ENCODE results near the gene CWC25. TPM values are rescaled to one million over a fixed set of nuclear protein-coding genes. Genes with fewer than 3 reads are reported as not detected.

CWC25 gene
- total and polyA plus RNA-seq, 2 of the 13 experiments (the other 11 are each of a cell fraction or from before 2014, with no cell fraction given): 15.6 to 22.7 TPM

GRCh38 chr17:38798614-38799500 is 26.3 kb downstream of the CWC25 start (continued):
- TF ChIP-seq HNF1B (CRISPR knock-in tag; IDR thresholded peaks at IDR 0.05): 0 out of 2 replicates have a peak, but pooled peaks have one; percentile 61
- TF ChIP-seq NCOA1 (CRISPR knock-in tag; IDR thresholded peaks at IDR 0.05): peak; percentile 70
- TF ChIP-seq AKAP8 (CRISPR knock-in tag; IDR thresholded peaks at IDR 0.05): peak; percentile 95
- 0 out of 2 replicates have a peak, but pooled peaks have one; percentile 13 for TF ChIP-seq IKZF5 (CRISPR knock-in tag; IDR thresholded peaks at IDR 0.05)
- TF ChIP-seq POLR2AphosphoS5 (IDR thresholded peaks at IDR 0.05; ENCODE audit: low read depth, low read length): no peak
- TF ChIP-seq, protein P1, sequence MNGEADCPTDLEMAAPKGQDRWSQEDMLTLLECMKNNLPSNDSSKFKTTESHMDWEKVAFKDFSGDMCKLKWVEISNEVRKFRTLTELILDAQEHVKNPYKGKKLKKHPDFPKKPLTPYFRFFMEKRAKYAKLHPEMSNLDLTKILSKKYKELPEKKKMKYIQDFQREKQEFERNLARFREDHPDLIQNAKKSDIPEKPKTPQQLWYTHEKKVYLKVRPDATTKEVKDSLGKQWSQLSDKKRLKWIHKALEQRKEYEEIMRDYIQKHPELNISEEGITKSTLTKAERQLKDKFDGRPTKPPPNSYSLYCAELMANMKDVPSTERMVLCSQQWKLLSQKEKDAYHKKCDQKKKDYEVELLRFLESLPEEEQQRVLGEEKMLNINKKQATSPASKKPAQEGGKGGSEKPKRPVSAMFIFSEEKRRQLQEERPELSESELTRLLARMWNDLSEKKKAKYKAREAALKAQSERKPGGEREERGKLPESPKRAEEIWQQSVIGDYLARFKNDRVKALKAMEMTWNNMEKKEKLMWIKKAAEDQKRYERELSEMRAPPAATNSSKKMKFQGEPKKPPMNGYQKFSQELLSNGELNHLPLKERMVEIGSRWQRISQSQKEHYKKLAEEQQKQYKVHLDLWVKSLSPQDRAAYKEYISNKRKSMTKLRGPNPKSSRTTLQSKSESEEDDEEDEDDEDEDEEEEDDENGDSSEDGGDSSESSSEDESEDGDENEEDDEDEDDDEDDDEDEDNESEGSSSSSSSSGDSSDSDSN (CRISPR knock-in tag; IDR thresholded peaks at IDR 0.05): peak; percentile 64; the same call in 1 of the 2 replicates
- TF ChIP-seq ZNF878 (CRISPR knock-in tag; IDR thresholded peaks at IDR 0.05): no peak
- peak; percentile 19; the same call in 1 of the 2 replicates for TF ChIP-seq ZNF281 (CRISPR knock-in tag; IDR thresholded peaks at IDR 0.05; ENCODE audit: borderline replicate concordance)
- no peak for TF ChIP-seq CBX1 (IDR thresholded peaks at IDR 0.05; ENCODE audit: low read depth)
- no peak for TF ChIP-seq ZNF382 (CRISPR knock-in tag; IDR thresholded peaks at IDR 0.05; ENCODE audit: borderline replicate concordance)
- no peak for TF ChIP-seq FIP1L1 (IDR thresholded peaks at IDR 0.05; ENCODE audit: borderline replicate concordance, insufficient read depth, low read depth, low read length)
- TF ChIP-seq ISL2 (CRISPR knock-in tag; IDR thresholded peaks at IDR 0.05): no peak
- TF ChIP-seq ZNF773 (CRISPR knock-in tag; IDR thresholded peaks at IDR 0.05; ENCODE audit: borderline replicate concordance): peak; percentile 88; the same call in 1 of the 2 replicates
- peak; percentile 37; the same call in 1 of the 2 replicates for TF ChIP-seq ZNF83 (CRISPR knock-in tag; IDR thresholded peaks at IDR 0.05; ENCODE audit: borderline replicate concordance)
- peak; percentile 86 for TF ChIP-seq BORCS8-MEF2B (CRISPR knock-in tag; IDR thresholded peaks at IDR 0.05)
- peak; percentile 51; the same call in 1 of the 2 replicates for TF ChIP-seq KDM5A (IDR thresholded peaks at IDR 0.05; ENCODE audit: borderline replicate concordance, low read length)
- TF ChIP-seq HDAC2 (CRISPR knock-in tag; IDR thresholded peaks at IDR 0.05): peak; percentile 16; the same call in 1 of the 2 replicates
- TF ChIP-seq ZNF703 (CRISPR knock-in tag; IDR thresholded peaks at IDR 0.05; ENCODE audit: borderline replicate concordance): no peak
- TF ChIP-seq FLYWCH1 (CRISPR knock-in tag; IDR thresholded peaks at IDR 0.05): no peak
- TF ChIP-seq ZNF644 (CRISPR knock-in tag; IDR thresholded peaks at IDR 0.05; ENCODE audit: low read depth): no peak
- TF ChIP-seq ZNF737 (CRISPR knock-in tag; IDR thresholded peaks at IDR 0.05; ENCODE audit: borderline replicate concordance): 0 out of 2 replicates have a peak, but pooled peaks have one; percentile 45

Measured in HepG2 (cell line).